Activated CD8-positive, alpha-beta memory T cell treated with anti-CD3 and anti-CD28 coated beads for 36 hours (primary cell): ENCODE data around the gene TP53. TPM values are rescaled to one million over a fixed set of nuclear protein-coding genes. Genes with fewer than 3 reads are reported as not detected.

Source experiments
- CTCF ChIA-PET: fragments of 350-600 bp; sonication (Branson Sonifier 250); formaldehyde crosslinking; loops from one replicate; lab custom pipeline; 2021; ENCODE audit warnings: antibody characterized with exemption; lab: Charles Lee
- POLR2A ChIA-PET: fragments of 350-600 bp; sonication (Branson Sonifier 250); formaldehyde crosslinking; loops from one replicate; lab custom pipeline; 2021; ENCODE audit warnings: antibody characterized with exemption; lab: Charles Lee
- total RNA-seq, 2 experiments: library from RNA; stranded (reverse); gene quantifications; one replicate each; pipeline ENCODE4 v1.2.3, GENCODE V29; 2021

The TP53 gene
- total RNA-seq, 2 experiments from 2014 or later = 135 to 139 TPM

- ChIA-PET CTCF (no interaction called here), POLR2A (no interaction called here)
These were observed 21.7 kb upstream of the TP53 start for GRCh38 chr17:7709031-7709430.

- POLR2A ChIA-PET = no interaction called here
- CTCF ChIA-PET = no interaction called here
These were observed 20.8 kb upstream of the TP53 start for GRCh38 chr17:7707858-7708750.

GRCh38 chr17:7707446-7707845, 20.2 kb upstream of the TP53 start:
- ChIA-PET CTCF (no interaction called here), POLR2A (no interaction called here)

- CTCF ChIA-PET = no interaction called here
- POLR2A ChIA-PET = interaction anchor here (1.0 kb wide), 1 partner anchor 20 kb away, joined by 3 read pairs; no protein-coding TSS in a partner anchor
These were observed 19.5 kb upstream of the TP53 start for GRCh38 chr17:7706631-7707354.

GRCh38 chr17:7705269-7706255, 18.3 kb upstream of the TP53 start:
- CTCF ChIA-PET = interaction anchor here (0.5 kb wide), 1 partner anchor 180 kb away, joined by 3 read pairs; no protein-coding TSS in a partner anchor
- POLR2A ChIA-PET = interaction anchor here (0.8 to 1.0 kb wide), 2 partner anchors 19 to 221 kb away, joined by 3 read pairs; partner anchors contain the start of gene POLR2A

- POLR2A ChIA-PET = interaction anchor here (1.5 kb wide), 1 partner anchor 18 kb away, joined by 6 read pairs; the partner anchor contains the start of gene TP53
- CTCF ChIA-PET = no interaction called here
These were observed 17.4 kb upstream of the TP53 start, which contains the start of gene EFNB3 for GRCh38 chr17:7704601-7705268. Gene EFNB3, plus strand, starts transcription at chr17:7705202. Its CDS starts 397 bp downstream, at chr17:7705599.

GRCh38 chr17:7703584-7704479, 16.5 kb upstream of the TP53 start:
- ChIA-PET CTCF (no interaction called here), POLR2A (interaction anchor here (0.5 to 1.5 kb wide), 6 partner anchors 15 to 789 kb away, joined by 3 to 11 read pairs (median 4); partner anchors contain the start of genes TP53 and WRAP53)

- POLR2A ChIA-PET = interaction anchor here (0.6 to 0.7 kb wide), 3 partner anchors 14 to 208 kb away, joined by 4 to 11 read pairs (median 4); partner anchors contain the start of gene WRAP53
- CTCF ChIA-PET = interaction anchor here (1.3 kb wide), 1 partner anchor 14 kb away, joined by 3 read pairs; no protein-coding TSS in a partner anchor
These were observed 15.5 kb upstream of the TP53 start for GRCh38 chr17:7702776-7703175.

GRCh38 chr17:7701681-7702080, 14.4 kb upstream of the TP53 start:
- ChIA-PET CTCF (no interaction called here), POLR2A (no interaction called here)

GRCh38 chr17:7700510-7700909, 13.2 kb upstream of the TP53 start:
- ChIA-PET POLR2A (no interaction called here), CTCF (no interaction called here)

- ChIA-PET POLR2A (no interaction called here), CTCF (no interaction called here)
These were observed 10.7 kb upstream of the TP53 start for GRCh38 chr17:7697828-7698588.

- ChIA-PET CTCF (no interaction called here), POLR2A (no interaction called here)
These were observed 8.3 kb upstream of the TP53 start for GRCh38 chr17:7695586-7695985.

GRCh38 chr17:7688808-7689316, 1.6 kb upstream of the TP53 start:
- ChIA-PET CTCF (interaction anchor here (1.4 to 3.5 kb wide), 6 partner anchors 16 to 364 kb away, joined by 3 to 13 read pairs (median 8); partner anchors contain the start of genes CNTROB, SAT2 and TRAPPC1), POLR2A (interaction anchor here (0.7 to 4.3 kb wide), 4 partner anchors 14 to 252 kb away, joined by 3 to 41 read pairs (median 16); partner anchors contain the start of genes FXR2 and MPDU1)

GRCh38 chr17:7687908-7688807, 868 bp upstream of the TP53 start, which contains the start of gene WRAP53:
Gene WRAP53, plus strand, starts transcription at chr17:7688477. Its CDS starts 172 bp downstream, at chr17:7688649.
- ChIA-PET CTCF (interaction anchor here (0.6 to 3.5 kb wide), 25 partner anchors 12 to 431 kb away, joined by 3 to 21 read pairs (median 4); partner anchors contain the start of genes CD68, CNTROB, FXR2 and MPDU1), POLR2A (interaction anchor here (0.7 to 4.3 kb wide), 15 partner anchors 15 to 485 kb away, joined by 3 to 41 read pairs (median 8); partner anchors contain the start of genes CD68, FXR2, MPDU1 and POLR2A)
